Measurements from ENCODE around the gene BCORL1.

- TF ChIP-seq CTCF (IDR thresholded peaks at IDR 0.05; ENCODE audit: low read length) (no peak), EZH2 (optimal IDR thresholded peaks at IDR 0.05; ENCODE audit: low read depth, low read length) (no peak)
Observed at GRCh38 chrX:130034178-130034577, 51.7 kb downstream of the BCORL1 start.

Measured in MM.1S (cell line).